HCT116 (cell line): Measurements from ENCODE around the gene TTC38. TPM values are rescaled to one million over a fixed set of nuclear protein-coding genes. Genes with fewer than 3 reads are reported as not detected.

Experiments
- ATAC-seq: fragments of 200-7000 bp; cut with Tn5 transposase; 2 replicates; pipeline ENCODE4 v1.9.1; 2020; ENCODE audit warnings: mild to moderate bottlenecking, moderate library complexity
- BruUV-seq: library from RNA; stranded (reverse); fragments of 400-500 nt; replicated peaks from 2 replicates; lab custom pipeline; 2021; lab: Mats Ljungman, UMichigan
- CTCF ChIA-PET: fragments of 300-600 bp; sonication (Branson Sonifier 250); formaldehyde crosslinking; loops from one replicate; lab custom pipeline; 2021; ENCODE audit warnings: antibody characterized with exemption; lab: Charles Lee
- POLR2A ChIA-PET: fragments of 300-600, 350-600 bp; sonication (Branson Sonifier 250); formaldehyde crosslinking; loops from one replicate; lab custom pipeline; 2021; ENCODE audit warnings: antibody characterized with exemption; lab: Charles Lee
- RAD21 ChIA-PET, 2 experiments: fragments of 300-600 bp; sonication (Branson Sonifier 250); formaldehyde crosslinking; loops; one replicate each; lab custom pipeline; 2023; ENCODE audit warnings: low total read pairs in 2 of 2; ENCODE audit not compliant: uncharacterized antibody in 2 of 2, unreplicated experiment in 2 of 2, low non-redundant PET in 1 of 2; lab: Charles Lee
- DNase-seq: peaks from one replicate; pipeline ENCODE4 v3.0.0-alpha.2; 2010; ENCODE audit warnings: low read depth, low spot score
- H2AFZ ChIP-seq: fragments of 200-600 bp; shearing (Covaris generic), sonication (generic); 2 replicates; pipeline ENCODE4 v1.6.1; 2017; ENCODE audit warnings: low read depth, mixed run types, mixed read lengths, antibody characterized with exemption, low read length; ENCODE audit not compliant: poor library complexity, severe bottlenecking
- H3K27ac ChIP-seq: 2 replicates; pipeline ENCODE4 v1.5.1; 2012; ENCODE audit warnings: low read depth, low read length
- H3K27me3 ChIP-seq: fragments of 200-600 bp; sonication (generic); 2 replicates; pipeline ENCODE4 v1.6.1; 2016; ENCODE audit warnings: mixed run types, low read length, mixed read lengths; ENCODE audit not compliant: insufficient read depth
- H3K36me3 ChIP-seq, 2 experiments: fragments of 200-500 bp in 1 of 2; fragments of 200-600 bp in 1 of 2; sonication (Bioruptor generic) in 1 of 2; sonication (generic) in 1 of 2; 2 replicates each; pipeline versions ENCODE4 v1.5.1 to v1.6.1; 2014 to 2016; ENCODE audit warnings: low read length in 2 of 2, inconsistent platforms in 1 of 2, mixed read lengths in 1 of 2, mixed run types in 1 of 2; ENCODE audit not compliant: insufficient read depth in 2 of 2, control insufficient read depth in 1 of 2
- H3K4me1 ChIP-seq, 2 experiments: fragments of 200-600 bp in 1 of 2; sonication (generic) in 1 of 2; 2 replicates each; pipeline versions ENCODE4 v1.5.1 to v1.6.1; 2012 to 2017; ENCODE audit warnings: low read length in 2 of 2, inconsistent platforms in 1 of 2, mild to moderate bottlenecking in 1 of 2, mixed read lengths in 1 of 2, mixed run types in 1 of 2, moderate library complexity in 1 of 2; ENCODE audit not compliant: insufficient read depth in 2 of 2, control insufficient read depth in 1 of 2
- H3K4me2 ChIP-seq: fragments of 200-600 bp; sonication (generic); 2 replicates; pipeline ENCODE4 v1.6.1; 2017; ENCODE audit warnings: mixed run types, low read length, mixed read lengths
- H3K4me3 ChIP-seq, 2 experiments: fragments of 200-600 bp in 1 of 2; sonication (generic) in 1 of 2; replicated peaks in 1 of 2; 2 replicates each; pipeline ENCODE4 v1.5.1; 2011 to 2016; ENCODE audit warnings: low read length in 2 of 2, control low read depth in 1 of 2, low read depth in 1 of 2, mild to moderate bottlenecking in 1 of 2, mixed read lengths in 1 of 2, mixed run types in 1 of 2
- H3K79me2 ChIP-seq: fragments of 200-600 bp; sonication (generic); 2 replicates; pipeline ENCODE4 v1.6.1; 2017; ENCODE audit warnings: mild to moderate bottlenecking, mixed run types, low read length, moderate library complexity, mixed read lengths; ENCODE audit not compliant: insufficient read depth
- H3K9ac ChIP-seq: fragments of 200-600 bp; sonication (generic); 2 replicates; pipeline ENCODE4 v1.6.1; 2016; ENCODE audit warnings: low read length, mixed read lengths
- H3K9me2 ChIP-seq: fragments of 200-600 bp; sonication (generic), shearing (Covaris generic); 2 replicates; pipeline ENCODE4 v1.6.1; 2017; ENCODE audit warnings: mixed run types, mild to moderate bottlenecking, moderate library complexity; ENCODE audit not compliant: insufficient read depth
- H3K9me3 ChIP-seq, 2 experiments: fragments of 200-500 bp in 1 of 2; fragments of 200-600 bp in 1 of 2; sonication (Bioruptor generic) in 1 of 2; sonication (generic) in 1 of 2; 2 replicates each; pipeline ENCODE4 v1.6.1; 2014 to 2017; ENCODE audit warnings: low read length in 2 of 2, mixed read lengths in 2 of 2, inconsistent platforms in 1 of 2, low read depth in 1 of 2, mild to moderate bottlenecking in 1 of 2, mixed run types in 1 of 2, moderate library complexity in 1 of 2; ENCODE audit not compliant: control insufficient read depth in 1 of 2, insufficient read depth in 1 of 2
- H4K20me1 ChIP-seq: fragments of 200-600 bp; sonication (generic), shearing (Covaris generic); 2 replicates; pipeline ENCODE4 v1.6.1; 2017; ENCODE audit warnings: mixed run types, mild to moderate bottlenecking, moderate library complexity; ENCODE audit not compliant: insufficient read depth
- CEBPB ChIP-seq: IDR thresholded peaks from 2 replicates; pipeline ENCODE4 v1.6.1; 2012; ENCODE audit warnings: low read depth
- EZH2 ChIP-seq: fragments of 200-600 bp; sonication (generic); IDR thresholded peaks from 2 replicates; pipeline ENCODE4 v1.6.1; 2017; ENCODE audit warnings: antibody characterized with exemption, mixed run types
- EZH2phosphoT487 ChIP-seq: fragments of 200-600 bp; IDR thresholded peaks from 2 replicates; pipeline ENCODE4 v1.6.1; 2018; ENCODE audit warnings: antibody characterized with exemption, borderline replicate concordance
- FOSL1 ChIP-seq: IDR thresholded peaks from 2 replicates; pipeline ENCODE4 v1.6.1; 2012; ENCODE audit warnings: low read depth
- JUND ChIP-seq: IDR thresholded peaks from 2 replicates; pipeline ENCODE4 v1.6.1; 2012
- POLR2A ChIP-seq: IDR thresholded peaks from 2 replicates; pipeline ENCODE4 v1.7.0; 2011; ENCODE audit warnings: borderline replicate concordance; ENCODE audit not compliant: insufficient read depth, insufficient read length; ENCODE audit errors: extremely low read depth
- RAD21 ChIP-seq: IDR thresholded peaks from 2 replicates; pipeline ENCODE4 v1.6.1; 2012; ENCODE audit warnings: low read depth, mild to moderate bottlenecking
- SIN3A ChIP-seq: IDR thresholded peaks from 2 replicates; pipeline ENCODE4 v1.6.1; 2012; ENCODE audit warnings: low read depth
- SRF ChIP-seq: IDR thresholded peaks from 2 replicates; pipeline ENCODE4 v1.6.1; 2012; ENCODE audit warnings: low read depth
- ZNF274 ChIP-seq: fragments of 200-500 bp; sonication (Bioruptor generic); IDR thresholded peaks from 2 replicates; pipeline ENCODE4 v1.6.1; 2014; ENCODE audit warnings: mild to moderate bottlenecking, low read depth, low read length, inconsistent platforms
- intact Hi-C: fragments of 100-400 bp; cut with micrococcal nuclease; formaldehyde crosslinking; loops from 2 replicates; pipeline ENCODE4 v1.10.0; 2022
- total RNA-seq: library from RNA; stranded (reverse); gene quantifications from one replicate; pipeline ENCODE4 v1.2.1, GENCODE V29; 2021; ENCODE audit not compliant: unreplicated experiment
- TF ChIP-seq, protein P1 (sequence below): IDR thresholded peaks from 2 replicates; pipeline ENCODE4 v1.6.1; 2011; ENCODE audit warnings: mild to moderate bottlenecking, low read length, moderate library complexity; ENCODE audit not compliant: insufficient replicate concordance; ENCODE audit errors: extremely low read depth
- TF ChIP-seq, protein P2 (sequence below), 3 experiments: fragments of 200-600 bp in 1 of 3; sonication (generic) in 1 of 3; IDR thresholded peaks in 2 of 3; conservative IDR thresholded peaks in 1 of 3; 2 replicates each; pipeline ENCODE4 v1.5.1; 2012 to 2017; ENCODE audit warnings: low read depth in 2 of 3, low read length in 2 of 3, antibody characterized with exemption in 1 of 3, borderline replicate concordance in 1 of 3, control low read depth in 1 of 3, mild to moderate bottlenecking in 1 of 3, mixed read lengths in 1 of 3, mixed run types in 1 of 3, moderate library complexity in 1 of 3; ENCODE audit not compliant: insufficient read depth in 1 of 3
- TF ChIP-seq, protein P3 (sequence below): IDR thresholded peaks from 2 replicates; pipeline ENCODE4 v1.6.1; 2012; ENCODE audit warnings: low read depth

TTC38 gene
- total RNA-seq, 1 experiment from 2014 or later: 22.9 TPM

DNA sequence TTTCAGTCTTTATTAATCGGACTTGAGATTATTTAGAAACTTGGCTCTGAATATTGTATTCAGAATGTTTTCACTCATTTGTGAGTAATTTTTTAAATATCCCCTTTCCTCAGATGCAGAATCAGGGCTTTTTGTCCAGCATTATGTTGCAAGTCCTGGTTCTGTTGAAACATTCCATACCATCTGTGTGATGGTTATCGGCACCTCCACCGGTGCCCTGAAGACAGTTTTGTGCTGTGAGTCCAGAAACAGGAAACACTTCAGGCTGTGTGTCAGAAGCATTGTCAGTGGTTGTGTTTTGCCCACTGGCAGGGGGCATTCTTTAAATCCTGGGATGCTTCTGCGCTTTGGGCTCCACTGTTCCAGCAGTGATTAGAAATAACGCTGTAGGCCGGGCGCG lies 38.1 kb upstream of the TTC38 start:
- ChIA-PET CTCF (no interaction called here), RAD21 (no interaction called here), POLR2A (no interaction called here)
- H3K9ac ChIP-seq: no peak overlapping the region
- intact Hi-C loops: no loop called here
- H4K20me1 ChIP-seq: no peaks in the 10 kb centered on the region
- no peaks in the 10 kb centered on the region for H3K27me3 ChIP-seq
- no peak overlapping the region for H3K4me2 ChIP-seq
- H3K9me3 ChIP-seq: no peaks in the 10 kb centered on the region
- H3K27ac ChIP-seq: no peak overlapping the region
- DNase-seq (no peak), ATAC-seq (no peak)
- H2AFZ ChIP-seq: no peak overlapping the region
- no peaks in the 10 kb centered on the region for H3K36me3 ChIP-seq
- TF ChIP-seq, protein P1, sequence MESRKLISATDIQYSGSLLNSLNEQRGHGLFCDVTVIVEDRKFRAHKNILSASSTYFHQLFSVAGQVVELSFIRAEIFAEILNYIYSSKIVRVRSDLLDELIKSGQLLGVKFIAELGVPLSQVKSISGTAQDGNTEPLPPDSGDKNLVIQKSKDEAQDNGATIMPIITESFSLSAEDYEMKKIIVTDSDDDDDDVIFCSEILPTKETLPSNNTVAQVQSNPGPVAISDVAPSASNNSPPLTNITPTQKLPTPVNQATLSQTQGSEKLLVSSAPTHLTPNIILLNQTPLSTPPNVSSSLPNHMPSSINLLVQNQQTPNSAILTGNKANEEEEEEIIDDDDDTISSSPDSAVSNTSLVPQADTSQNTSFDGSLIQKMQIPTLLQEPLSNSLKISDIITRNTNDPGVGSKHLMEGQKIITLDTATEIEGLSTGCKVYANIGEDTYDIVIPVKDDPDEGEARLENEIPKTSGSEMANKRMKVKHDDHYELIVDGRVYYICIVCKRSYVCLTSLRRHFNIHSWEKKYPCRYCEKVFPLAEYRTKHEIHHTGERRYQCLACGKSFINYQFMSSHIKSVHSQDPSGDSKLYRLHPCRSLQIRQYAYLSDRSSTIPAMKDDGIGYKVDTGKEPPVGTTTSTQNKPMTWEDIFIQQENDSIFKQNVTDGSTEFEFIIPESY: no peak
- TF ChIP-seq EZH2 (no peak), POLR2A (no peak), CEBPB (no peak), EZH2phosphoT487 (no peak), RAD21 (no peak), SIN3A (no peak)
- no peaks in the 10 kb centered on the region for H3K4me1 ChIP-seq
- no peak overlapping the region for H3K4me3 ChIP-seq
- no TSS peak for BruUV-seq
- no peaks in the 10 kb centered on the region for H3K9me2 ChIP-seq
- H3K79me2 ChIP-seq: no peaks in the 10 kb centered on the region

DNA sequence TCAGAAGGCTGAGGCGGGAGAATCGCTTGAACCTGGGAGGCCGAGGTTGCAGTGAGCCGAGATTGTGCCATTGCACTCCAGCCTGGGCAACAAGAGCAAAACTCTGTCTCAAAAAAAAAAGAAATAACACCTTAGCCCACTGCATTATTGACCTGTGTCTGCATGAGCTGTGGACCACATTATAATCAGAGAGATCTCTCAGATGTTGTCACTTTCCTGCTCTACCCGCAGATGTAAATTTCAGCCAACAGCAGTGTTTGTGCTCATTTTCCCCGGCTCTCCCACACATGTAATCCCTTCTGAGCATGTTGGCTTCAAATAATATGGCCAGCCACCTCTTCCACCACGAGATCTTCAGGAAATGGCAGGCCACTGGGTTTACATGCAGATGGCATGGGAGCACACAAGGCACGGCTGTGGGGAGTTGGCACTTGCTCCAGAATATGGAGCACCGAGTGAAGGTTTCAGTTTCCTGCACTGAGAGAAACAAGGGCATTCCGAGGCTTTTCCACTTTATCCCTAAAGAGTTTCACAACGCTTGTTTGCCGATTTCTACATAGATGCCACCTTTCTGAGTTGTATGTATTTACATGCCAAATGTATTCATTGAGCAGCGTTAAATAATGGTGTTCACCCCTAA lies 37.4 kb upstream of the TTC38 start:
- Histone ChIP-seq H3K4me3 (no peak overlapping the region), H3K4me2 (no peak overlapping the region), H3K9me3 (no peaks in the 10 kb centered on the region), H3K36me3 (no peaks in the 10 kb centered on the region), H3K9me2 (no peaks in the 10 kb centered on the region), H3K27me3 (no peaks in the 10 kb centered on the region), H4K20me1 (no peaks in the 10 kb centered on the region), H3K9ac (no peak overlapping the region), H2AFZ (no peak overlapping the region), H3K79me2 (no peaks in the 10 kb centered on the region), H3K4me1 (no peaks in the 10 kb centered on the region), H3K27ac (no peak overlapping the region)
- POLR2A ChIA-PET: no interaction called here
- RAD21 ChIA-PET: no interaction called here
- no peak for DNase-seq
- CTCF ChIA-PET: no interaction called here
- ATAC-seq: no peak
- no TSS peak for BruUV-seq
- intact Hi-C loops: no loop called here
- TF ChIP-seq, protein P2, sequence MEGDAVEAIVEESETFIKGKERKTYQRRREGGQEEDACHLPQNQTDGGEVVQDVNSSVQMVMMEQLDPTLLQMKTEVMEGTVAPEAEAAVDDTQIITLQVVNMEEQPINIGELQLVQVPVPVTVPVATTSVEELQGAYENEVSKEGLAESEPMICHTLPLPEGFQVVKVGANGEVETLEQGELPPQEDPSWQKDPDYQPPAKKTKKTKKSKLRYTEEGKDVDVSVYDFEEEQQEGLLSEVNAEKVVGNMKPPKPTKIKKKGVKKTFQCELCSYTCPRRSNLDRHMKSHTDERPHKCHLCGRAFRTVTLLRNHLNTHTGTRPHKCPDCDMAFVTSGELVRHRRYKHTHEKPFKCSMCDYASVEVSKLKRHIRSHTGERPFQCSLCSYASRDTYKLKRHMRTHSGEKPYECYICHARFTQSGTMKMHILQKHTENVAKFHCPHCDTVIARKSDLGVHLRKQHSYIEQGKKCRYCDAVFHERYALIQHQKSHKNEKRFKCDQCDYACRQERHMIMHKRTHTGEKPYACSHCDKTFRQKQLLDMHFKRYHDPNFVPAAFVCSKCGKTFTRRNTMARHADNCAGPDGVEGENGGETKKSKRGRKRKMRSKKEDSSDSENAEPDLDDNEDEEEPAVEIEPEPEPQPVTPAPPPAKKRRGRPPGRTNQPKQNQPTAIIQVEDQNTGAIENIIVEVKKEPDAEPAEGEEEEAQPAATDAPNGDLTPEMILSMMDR (IDR thresholded peaks at IDR 0.05 in 2 of 3, conservative IDR thresholded peaks at IDR 0.05 in 1 of 3; ENCODE audit: borderline replicate concordance in 1 of 3, insufficient read depth in 1 of 3, low read depth in 2 of 3, low read length in 2 of 3): no peak
- TF ChIP-seq FOSL1: no peak
- TF ChIP-seq, protein P3, sequence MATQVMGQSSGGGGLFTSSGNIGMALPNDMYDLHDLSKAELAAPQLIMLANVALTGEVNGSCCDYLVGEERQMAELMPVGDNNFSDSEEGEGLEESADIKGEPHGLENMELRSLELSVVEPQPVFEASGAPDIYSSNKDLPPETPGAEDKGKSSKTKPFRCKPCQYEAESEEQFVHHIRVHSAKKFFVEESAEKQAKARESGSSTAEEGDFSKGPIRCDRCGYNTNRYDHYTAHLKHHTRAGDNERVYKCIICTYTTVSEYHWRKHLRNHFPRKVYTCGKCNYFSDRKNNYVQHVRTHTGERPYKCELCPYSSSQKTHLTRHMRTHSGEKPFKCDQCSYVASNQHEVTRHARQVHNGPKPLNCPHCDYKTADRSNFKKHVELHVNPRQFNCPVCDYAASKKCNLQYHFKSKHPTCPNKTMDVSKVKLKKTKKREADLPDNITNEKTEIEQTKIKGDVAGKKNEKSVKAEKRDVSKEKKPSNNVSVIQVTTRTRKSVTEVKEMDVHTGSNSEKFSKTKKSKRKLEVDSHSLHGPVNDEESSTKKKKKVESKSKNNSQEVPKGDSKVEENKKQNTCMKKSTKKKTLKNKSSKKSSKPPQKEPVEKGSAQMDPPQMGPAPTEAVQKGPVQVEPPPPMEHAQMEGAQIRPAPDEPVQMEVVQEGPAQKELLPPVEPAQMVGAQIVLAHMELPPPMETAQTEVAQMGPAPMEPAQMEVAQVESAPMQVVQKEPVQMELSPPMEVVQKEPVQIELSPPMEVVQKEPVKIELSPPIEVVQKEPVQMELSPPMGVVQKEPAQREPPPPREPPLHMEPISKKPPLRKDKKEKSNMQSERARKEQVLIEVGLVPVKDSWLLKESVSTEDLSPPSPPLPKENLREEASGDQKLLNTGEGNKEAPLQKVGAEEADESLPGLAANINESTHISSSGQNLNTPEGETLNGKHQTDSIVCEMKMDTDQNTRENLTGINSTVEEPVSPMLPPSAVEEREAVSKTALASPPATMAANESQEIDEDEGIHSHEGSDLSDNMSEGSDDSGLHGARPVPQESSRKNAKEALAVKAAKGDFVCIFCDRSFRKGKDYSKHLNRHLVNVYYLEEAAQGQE: no peak
- TF ChIP-seq JUND: no peak
- TF ChIP-seq ZNF274: no peak
- TF ChIP-seq SIN3A: no peak
- no peak for TF ChIP-seq SRF
